Measurements from ENCODE around the gene CAD. TPM values are rescaled to one million over a fixed set of nuclear protein-coding genes. Genes with fewer than 3 reads are reported as not detected.

The CAD gene
- total RNA-seq, 1 donor from 2014 or later, result 7.7 TPM

DNA sequence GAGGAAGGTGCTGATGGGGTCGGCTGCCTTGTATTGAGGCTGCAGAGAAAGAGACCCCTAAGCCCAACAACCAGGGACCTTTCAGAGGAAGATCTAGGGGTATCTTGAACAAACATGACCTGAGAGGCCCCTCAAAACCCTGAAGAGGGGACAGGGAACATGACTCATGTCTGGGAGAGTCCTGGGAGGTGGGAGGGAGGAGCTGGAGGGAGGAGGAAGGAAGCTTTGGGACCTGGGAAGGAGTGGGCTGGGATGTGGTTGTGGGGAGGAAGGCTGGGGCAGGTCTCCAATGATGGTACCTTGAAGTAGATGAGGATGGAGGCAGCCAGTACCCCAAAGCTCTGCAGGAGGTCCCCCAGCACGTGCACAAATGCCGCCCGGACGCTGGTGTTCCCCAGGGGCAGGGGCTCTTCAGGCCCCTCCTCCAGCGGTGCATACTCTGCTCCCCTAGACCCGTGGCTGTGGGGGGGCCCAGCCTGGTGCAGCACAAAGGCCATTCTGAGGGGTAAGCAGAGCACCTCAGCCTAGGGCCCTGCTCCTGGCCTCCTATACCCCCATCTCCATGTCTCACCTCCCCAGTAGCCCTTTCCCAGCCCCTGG, 39.8 kb downstream of the CAD start:
- no peak overlapping the region for H3K4me3 ChIP-seq
- no peak for DNase-seq
- H3K4me1 ChIP-seq, result peaks cover 3% of the 10 kb centered on the region
- no peaks in the 10 kb centered on the region for H3K9me3 ChIP-seq (replicated peaks)
- TF ChIP-seq, protein P1, sequence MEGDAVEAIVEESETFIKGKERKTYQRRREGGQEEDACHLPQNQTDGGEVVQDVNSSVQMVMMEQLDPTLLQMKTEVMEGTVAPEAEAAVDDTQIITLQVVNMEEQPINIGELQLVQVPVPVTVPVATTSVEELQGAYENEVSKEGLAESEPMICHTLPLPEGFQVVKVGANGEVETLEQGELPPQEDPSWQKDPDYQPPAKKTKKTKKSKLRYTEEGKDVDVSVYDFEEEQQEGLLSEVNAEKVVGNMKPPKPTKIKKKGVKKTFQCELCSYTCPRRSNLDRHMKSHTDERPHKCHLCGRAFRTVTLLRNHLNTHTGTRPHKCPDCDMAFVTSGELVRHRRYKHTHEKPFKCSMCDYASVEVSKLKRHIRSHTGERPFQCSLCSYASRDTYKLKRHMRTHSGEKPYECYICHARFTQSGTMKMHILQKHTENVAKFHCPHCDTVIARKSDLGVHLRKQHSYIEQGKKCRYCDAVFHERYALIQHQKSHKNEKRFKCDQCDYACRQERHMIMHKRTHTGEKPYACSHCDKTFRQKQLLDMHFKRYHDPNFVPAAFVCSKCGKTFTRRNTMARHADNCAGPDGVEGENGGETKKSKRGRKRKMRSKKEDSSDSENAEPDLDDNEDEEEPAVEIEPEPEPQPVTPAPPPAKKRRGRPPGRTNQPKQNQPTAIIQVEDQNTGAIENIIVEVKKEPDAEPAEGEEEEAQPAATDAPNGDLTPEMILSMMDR (IDR thresholded peaks at IDR 0.05; ENCODE audit: borderline replicate concordance), result no peak
- intact Hi-C loops (cut with micrococcal nuclease), result no loop called here
- peaks cover 95% of the 10 kb centered on the region for H3K27me3 ChIP-seq (ENCODE audit: low read depth)
- H3K36me3 ChIP-seq, result no peaks in the 10 kb centered on the region
- H3K27ac ChIP-seq (replicated peaks), result no peak overlapping the region

- H3K27ac ChIP-seq (replicated peaks), result no peak overlapping the region
- intact Hi-C loops (cut with micrococcal nuclease), result no loop called here
- peaks cover 95% of the 10 kb centered on the region for H3K27me3 ChIP-seq (ENCODE audit: low read depth)
- peaks cover 14% of the 10 kb centered on the region for H3K4me1 ChIP-seq
- DNase-seq, result no peak
- no peaks in the 10 kb centered on the region for H3K36me3 ChIP-seq
- no peaks in the 10 kb centered on the region for H3K9me3 ChIP-seq (replicated peaks)
- TF ChIP-seq, protein P1 (IDR thresholded peaks at IDR 0.05; ENCODE audit: borderline replicate concordance), result no peak
- no peak overlapping the region for H3K4me3 ChIP-seq
Measured at GRCh38 chr2:27258051-27258450, 40.9 kb downstream of the CAD start.

GRCh38 chr2:27261241-27261925, 44.2 kb downstream of the CAD start:
- TF ChIP-seq, protein P1 (IDR thresholded peaks at IDR 0.05; ENCODE audit: borderline replicate concordance), result no peak
- Histone ChIP-seq H3K4me3 (peak overlapping the region; percentile 78), H3K4me1 (peaks cover 42% of the 10 kb centered on the region), H3K27me3 (ENCODE audit: low read depth) (peaks cover 98% of the 10 kb centered on the region), H3K36me3 (no peaks in the 10 kb centered on the region), H3K9me3 (replicated peaks) (no peaks in the 10 kb centered on the region), H3K27ac (replicated peaks) (no peak overlapping the region)
- intact Hi-C loops (cut with micrococcal nuclease), result no loop called here
- DNase-seq, result no peak

DNA sequence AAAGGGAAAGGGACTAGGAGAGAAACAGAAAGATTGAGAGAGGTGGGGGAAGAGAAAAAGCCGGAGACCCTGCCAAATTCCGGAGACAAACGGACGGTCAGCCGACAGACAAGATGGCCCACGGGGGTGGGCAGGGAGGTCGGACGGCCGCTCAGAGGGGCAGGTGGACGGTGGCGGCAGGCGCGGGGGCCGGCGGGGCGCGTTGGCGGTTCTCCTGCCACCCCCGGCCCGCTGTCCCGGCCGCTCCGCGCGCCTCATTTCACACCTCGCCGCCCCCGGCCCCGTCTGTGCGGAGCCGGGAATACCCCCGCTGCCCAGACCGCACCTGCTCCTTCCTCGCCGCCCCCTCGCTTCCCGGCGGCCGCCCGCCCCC, 44.7 kb downstream of the CAD start:
- no peaks in the 10 kb centered on the region for H3K9me3 ChIP-seq (replicated peaks)
- intact Hi-C loops (cut with micrococcal nuclease), result no loop called here
- H3K4me1 ChIP-seq, result peaks cover 42% of the 10 kb centered on the region
- no peak for DNase-seq
- H3K36me3 ChIP-seq, result no peaks in the 10 kb centered on the region
- H3K4me3 ChIP-seq, result peak overlapping the region; percentile 78
- H3K27ac ChIP-seq (replicated peaks), result no peak overlapping the region
- peaks cover 98% of the 10 kb centered on the region for H3K27me3 ChIP-seq (ENCODE audit: low read depth)
- TF ChIP-seq, protein P1 (IDR thresholded peaks at IDR 0.05; ENCODE audit: borderline replicate concordance), result no peak

DNA sequence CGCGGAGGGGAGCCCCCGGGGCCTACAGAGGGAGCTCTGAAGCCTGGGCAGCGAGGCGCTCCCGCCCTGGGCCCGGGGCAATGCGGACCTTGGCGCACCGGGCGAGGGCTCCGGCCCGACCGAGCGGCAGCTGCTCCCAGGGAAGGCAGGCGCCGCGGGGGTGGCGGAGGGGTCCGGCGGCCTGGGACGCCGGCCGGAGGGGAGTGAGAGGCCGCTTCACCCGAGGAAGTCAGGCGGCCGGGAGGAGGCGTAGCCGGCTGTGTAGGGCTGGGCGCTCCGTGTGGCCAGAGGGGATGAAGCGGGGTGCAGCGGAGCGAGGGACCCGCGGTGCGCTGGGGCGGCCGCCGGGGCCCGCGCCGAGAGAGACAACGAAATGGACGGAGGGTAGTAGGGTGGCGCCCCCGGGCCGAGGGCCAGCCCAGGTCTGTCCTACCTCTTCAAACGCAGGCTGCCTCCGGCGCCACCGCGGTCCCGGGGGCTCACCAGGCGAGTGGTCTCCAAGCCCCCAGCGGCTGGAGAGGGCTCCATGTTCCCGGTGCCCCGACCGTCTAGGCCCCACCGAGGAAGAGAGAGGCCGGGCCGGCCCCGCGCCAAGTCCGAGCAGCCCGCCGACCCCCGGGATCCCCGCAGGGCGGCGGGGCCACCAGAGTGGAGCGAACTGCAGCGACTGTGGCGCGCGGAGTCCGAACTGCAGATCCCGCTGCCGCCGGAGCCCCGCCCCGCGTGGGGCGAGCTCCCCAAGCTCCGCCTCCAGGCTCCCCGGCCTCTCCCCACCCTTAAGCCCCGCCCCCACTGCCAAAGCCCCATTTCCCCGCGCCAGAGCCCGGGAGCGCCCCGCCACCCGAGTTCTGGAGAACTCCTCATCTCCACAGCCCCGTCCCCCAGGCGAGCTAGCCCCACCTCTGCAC, 45.5 kb downstream of the CAD start, which contains the start of gene SLC30A3:
TSS of gene SLC30A3 (minus strand) at position 669 of the 908 bp plus-strand sequence. CDS start at position 528, 141 bp downstream.
- Histone ChIP-seq H3K27ac (replicated peaks) (no peak within 1 kb of the TSS), H3K4me1 (peaks cover 42% of the 10 kb centered on the region), H3K4me3 (peak within 1 kb of the TSS; percentile 78), H3K9me3 (replicated peaks) (no peaks in the 10 kb centered on the region), H3K36me3 (no peaks in the 10 kb centered on the region), H3K27me3 (ENCODE audit: low read depth) (peaks cover 98% of the 10 kb centered on the region)
- TF ChIP-seq, protein P1 (IDR thresholded peaks at IDR 0.05; ENCODE audit: borderline replicate concordance), result no peak
- DNase-seq, result peak; percentile 67
- intact Hi-C loops (cut with micrococcal nuclease), result no loop called here

All from left ventricle myocardium inferior (tissue), 1 donor.